Measurements from ENCODE around the gene RAD51B.
"Not testable (repeated sequence)": the region's sequence is repeated elsewhere in the genome, so short reads cannot be mapped to it uniquely, and the experiment has no call there.

The RAD51B gene

DNA sequence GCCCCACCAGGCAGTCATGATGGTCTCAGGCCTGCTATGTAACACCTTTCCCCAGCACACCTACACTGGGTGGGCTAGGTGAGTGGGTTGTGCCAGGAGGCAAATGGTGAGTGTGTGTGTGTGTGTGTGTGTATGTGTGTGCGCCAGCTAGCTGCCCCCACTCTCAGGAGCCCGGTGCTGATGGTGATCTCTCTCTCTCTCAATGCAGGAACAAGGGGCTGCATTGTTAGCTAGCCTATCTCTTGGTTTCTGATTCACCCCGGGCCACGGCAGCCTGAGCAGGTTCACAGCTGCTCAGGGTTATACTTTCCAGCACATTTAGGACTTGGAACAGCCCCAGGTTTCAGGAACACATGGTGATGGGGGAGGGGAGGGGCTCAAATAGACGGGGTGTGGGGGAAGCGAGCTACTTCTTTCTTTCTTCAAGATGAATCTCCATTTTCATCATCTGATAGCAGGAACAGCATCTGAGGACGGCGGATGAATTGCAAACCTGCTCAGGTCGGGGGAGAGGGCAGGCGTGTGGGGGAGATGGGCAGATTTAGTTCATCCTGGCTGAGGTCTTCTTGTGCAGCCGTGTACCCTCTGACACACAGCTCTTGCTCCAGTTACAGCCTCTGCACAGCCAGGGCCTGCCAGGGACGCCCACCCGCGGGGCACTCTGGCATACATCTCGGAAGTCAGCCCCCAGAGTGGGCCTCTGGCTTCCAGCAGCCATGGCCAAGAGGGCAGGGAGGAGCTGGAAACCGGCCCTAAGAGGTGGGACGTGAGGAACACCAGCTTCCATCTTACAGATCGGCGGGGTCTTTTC lies 835.6 kb downstream of the RAD51B start:
- no peak for DNase-seq

DNA sequence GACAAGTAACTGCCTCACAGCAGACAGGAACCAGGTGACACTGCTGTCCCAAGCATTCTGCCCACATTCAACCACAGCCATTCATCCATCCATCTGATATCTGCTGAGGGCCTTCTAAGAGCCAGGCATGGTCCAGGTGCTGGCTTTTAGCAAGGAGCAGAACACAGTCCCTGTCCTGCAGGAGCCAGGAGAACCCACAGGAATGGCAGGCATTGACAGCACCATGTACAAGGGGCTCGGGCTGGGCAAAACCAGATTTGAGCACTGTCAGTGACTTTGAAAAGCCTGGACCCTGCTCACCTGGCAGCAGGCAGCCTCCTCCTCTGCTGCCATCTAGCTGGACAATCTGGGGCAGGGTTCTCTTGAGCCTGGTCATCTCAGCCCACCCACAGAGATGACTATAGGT lies 836.3 kb downstream of the RAD51B start:
- DNase-seq, result no peak

DNA sequence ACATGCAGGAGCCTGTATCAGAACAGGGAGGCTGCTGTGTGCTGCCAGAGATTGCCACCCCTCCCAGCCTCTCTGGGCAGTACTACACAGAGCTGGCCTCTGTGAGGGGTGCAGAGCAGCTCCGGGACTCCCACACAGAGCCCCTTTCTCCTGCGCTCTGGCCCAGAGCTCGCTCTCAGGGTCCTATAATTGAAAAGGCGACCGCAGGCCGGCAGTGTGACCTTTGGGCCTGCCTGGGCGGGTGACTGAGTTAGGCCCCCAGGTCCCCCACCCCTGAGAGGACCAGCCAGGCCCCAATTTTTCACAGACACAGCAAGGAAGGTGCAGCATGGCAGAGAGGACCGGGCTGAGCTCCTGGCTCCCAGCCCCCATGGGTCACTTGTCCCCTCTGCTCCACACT lies 836.9 kb downstream of the RAD51B start:
- DNase-seq, result no peak

DNA sequence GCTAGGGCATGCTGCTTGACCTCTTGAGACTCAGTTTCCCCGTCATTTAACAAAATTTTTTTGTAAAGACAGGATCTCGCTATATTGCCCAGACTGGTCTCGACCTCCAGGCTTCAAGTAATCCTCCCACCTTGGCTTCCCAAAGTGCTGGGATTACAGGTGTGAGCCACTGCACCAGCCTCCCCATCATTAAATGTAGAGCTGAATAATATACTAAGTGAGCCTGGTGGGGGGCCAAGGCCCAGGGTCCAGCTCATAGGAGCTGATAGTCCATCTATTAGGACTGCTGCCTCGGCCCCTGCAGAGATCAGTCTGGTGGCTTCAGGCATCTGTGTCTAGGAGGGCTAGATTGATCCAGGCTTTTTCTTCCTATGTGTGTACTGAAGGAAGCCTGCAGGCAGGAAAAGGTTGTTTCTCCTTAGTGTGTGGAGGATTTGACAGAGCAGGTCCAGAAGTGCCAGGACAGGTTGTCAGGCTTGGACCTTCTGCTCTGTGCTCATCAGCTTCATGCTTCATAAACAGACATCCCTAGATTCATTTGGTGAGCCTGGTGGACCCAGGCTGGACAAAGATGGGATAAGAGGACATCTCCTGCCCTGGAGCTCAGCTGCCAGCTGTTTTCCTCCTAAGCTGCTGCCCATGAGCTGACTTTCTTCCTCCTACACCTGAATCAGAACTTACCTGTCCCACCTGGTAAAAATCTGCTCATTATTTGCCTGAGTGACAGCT lies 837.9 kb downstream of the RAD51B start:
- DNase-seq, result no peak

DNA sequence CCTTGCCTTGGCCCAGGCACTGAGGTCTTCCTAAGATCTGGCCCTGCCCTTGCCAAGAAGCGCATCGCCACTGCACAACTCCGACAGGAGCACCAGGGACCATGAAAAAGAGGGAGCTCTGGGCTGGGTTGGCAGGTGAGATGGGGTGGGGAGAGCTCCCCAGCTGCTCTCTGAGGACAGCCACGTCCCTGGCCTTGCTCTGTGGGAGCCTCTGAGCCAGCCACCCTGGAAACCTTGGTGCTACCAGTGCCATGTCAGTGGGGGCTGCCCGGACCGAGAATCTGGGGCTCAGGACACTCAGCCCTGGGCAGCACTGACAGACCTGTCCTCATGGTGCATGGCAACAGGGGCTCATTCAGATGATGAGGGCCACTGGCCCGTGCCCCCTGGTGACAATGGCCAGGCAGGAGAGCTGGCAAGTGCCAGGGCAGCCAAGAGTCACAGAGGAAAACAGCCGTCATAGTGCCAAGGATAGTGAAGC lies 838.5 kb downstream of the RAD51B start:
- DNase-seq, result no peak

DNA sequence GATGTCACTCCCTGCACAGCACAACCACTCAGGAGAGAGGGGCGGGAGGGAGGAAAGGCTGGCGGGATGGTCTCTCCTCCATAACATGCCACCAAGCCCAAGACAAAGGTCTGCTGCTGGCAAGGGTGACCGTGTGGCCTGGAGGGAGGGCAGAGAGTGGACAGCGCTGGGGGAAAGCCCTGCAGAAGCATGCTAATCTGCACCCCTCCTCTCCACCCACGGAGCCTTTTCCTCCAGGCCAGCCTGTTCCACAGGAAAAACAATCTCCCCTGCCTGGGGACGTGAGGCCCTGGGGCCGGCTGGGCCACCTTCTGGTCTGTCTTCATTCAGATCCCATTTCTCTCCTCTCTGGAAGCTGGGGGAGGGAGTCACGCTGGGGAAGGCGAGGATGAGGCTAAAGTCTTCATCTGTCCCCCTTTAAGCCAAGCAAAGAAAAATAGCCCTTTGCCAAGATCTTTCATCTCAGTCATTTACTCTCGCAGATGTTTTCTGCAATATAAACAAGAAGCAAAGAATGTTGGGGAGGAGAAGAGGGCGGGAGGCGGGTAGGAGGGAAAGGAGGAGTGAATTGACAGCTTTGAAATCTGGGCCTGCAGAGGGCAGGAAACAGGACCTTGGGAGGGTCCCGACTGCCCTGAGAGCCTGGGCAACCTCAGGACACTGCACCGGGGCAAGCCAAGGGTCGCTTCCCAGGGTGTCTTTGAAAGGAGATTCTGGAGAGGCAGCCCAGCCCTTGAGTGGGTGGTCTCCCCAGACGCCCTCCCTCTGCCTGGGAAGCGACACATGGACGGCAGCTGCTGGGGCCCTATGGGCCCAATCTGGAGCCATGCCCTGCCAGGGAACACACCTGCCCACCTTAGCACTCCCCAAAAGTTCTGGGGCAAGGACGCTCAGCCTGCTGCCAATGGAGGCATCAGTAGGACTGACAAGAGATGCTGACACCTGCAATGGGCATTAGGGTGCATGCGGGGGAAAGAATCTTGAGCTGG lies 839.7 kb downstream of the RAD51B start:
- no peak for DNase-seq

DNA sequence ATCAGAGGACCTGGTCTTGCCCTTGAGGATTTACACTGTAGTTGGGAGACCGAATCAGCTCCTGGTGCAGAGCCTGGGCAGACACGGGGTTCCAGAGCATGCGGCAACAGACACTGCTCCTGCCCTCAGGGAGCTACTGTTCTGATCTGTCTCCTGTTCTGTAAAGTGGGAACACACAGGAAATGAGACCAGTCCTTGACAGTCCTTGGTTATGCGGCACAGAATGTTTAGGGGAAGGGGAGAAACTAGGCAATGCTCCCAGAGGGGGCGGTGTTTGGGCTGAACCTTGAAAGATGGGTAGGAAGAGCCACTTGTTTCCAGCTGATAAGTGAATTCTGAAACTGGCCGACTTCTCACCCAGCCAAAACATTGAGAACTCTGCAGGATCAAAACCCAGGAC lies 840.9 kb downstream of the RAD51B start:
- no peak for DNase-seq

DNA sequence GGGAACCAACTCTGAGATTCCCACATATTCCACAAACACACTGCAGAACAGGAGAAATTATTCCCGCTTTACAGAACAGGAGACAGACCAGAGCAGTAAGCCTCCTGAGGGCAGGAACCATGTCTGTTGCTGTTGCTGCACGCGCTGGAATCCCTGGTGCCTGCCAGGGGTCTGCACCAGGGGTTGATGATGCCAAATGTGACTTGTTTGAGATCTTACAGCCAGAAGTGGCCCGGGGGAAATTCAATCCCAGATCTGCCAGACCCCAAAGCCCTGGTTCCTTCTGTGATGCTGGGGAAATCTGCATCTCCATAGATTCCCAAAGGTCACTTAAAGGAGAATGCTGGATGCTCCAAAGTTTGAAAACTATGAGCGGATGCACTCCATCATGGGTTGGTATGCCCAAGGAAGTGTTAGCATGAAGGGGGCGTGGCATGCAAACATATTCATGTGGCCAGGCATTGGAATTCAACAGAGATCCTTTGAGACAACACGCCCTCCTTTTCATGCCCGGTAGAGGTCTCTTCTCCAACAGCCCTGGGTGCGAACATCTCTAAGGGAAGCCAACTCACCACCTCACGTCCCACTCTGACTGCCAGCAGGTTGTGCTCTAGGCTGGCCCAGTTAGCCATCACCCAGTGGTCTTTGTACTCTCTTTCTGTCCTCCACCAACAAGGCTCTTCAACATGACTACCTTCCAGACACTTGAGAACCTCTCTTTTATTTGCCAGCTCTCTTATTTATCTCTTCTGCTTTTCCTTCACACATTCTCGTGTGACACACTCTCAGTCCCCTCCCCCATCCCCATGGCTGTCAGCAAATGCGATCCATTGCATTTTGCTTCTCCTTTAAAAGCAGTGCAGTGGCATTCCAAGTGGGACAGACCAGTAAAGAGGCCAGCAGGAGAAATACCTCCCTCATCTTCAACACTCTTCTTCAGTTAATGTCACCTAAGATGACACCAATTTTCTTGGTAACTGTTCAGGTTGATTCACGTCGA lies 841.9 kb downstream of the RAD51B start:
- DNase-seq, result no peak

DNA sequence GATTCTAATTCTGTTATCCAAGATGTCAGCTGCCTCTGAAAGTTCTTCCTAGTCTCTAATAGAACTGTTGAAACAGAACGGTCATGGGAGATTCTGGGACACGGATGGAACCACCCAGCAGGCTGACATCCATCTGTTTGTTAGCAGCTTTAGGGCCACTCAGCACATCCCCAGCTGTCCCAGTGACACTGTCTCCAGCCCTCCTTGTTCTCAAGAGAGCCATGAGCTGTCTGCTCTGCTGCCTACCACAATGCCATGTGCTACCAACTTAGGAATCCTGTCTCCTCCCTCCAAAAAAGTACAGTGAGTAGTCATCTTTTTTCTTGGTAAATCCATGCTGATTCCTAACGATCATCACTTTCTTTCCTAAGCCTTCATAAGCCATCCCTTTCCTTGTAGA lies 842.8 kb downstream of the RAD51B start:
- DNase-seq, result no peak

DNA sequence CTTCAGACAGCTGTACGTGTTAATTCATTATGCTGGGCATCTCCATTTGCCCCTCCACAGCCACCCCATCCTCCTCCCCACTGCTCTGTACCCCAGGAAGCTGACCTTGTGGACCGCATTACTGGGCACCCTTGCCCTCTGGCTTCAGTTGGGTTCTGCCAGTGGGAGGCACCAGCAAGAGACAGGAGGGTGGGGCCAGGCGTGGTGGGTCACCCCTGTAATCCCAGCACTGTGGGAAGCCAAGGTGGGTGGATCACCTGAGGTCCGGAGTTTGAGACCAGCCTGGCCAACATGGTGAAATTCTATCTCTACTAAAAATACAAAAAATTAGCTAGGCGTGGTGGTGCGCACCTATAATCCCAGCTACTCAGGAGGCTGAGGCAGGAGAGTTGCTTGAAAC lies 843.2 kb downstream of the RAD51B start:
- not testable (repeated sequence) for DNase-seq

DNA sequence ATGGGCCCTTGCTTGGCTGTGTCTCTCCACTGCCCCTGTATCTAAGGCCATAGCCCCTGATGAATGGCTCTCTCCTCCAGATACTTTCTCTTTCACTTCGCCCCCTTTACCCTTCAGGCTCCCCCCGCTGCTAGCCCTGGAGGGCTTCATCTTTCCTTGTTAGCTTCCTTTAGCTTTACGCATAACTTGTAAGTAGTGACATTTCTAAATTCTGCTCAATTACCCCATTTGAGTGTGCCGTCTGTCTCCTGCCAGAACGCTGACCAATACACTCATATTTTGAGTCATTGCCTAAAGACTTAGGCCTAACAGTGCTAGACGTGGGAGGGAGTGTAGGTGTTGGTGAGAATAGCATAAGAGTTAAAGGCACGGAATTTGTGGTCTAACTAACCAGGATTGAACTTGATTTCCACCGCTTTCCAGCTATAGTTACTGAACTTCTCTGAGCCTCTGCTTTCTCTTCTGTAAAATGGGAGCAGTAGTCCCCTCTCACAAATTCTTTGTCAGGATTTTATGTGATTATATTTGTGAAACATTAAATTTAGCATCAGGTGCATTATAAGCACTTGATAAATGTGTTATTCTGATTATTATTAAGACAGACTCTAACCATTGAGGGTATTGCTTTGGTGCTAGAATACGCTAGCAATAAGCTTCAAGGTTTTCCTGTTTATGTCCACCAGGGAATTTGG lies 844.0 kb downstream of the RAD51B start:
- peak; percentile 44 for DNase-seq

DNA sequence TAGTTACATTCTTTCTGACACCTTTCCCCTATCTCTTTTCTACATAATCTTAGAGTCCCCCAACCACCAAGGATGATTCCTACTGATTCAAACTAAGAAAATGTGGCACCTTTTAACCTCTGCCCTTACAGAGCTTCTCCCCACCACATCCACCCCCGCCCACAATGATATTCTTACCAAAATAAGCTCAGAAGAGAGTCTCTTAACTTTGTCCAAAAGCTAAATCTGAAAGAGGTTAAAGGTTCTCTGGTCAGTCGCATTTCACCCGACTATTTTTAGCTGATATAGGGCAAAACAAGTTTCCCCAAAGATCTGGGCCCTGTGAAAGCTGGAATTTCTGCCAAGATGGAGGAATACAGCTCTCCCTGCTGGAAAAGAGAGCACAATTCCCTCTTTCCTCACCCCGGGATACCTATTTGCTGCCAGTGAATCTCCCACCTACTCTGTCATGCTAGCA lies 844.7 kb downstream of the RAD51B start:
- DNase-seq, result peak; percentile 35

DNA sequence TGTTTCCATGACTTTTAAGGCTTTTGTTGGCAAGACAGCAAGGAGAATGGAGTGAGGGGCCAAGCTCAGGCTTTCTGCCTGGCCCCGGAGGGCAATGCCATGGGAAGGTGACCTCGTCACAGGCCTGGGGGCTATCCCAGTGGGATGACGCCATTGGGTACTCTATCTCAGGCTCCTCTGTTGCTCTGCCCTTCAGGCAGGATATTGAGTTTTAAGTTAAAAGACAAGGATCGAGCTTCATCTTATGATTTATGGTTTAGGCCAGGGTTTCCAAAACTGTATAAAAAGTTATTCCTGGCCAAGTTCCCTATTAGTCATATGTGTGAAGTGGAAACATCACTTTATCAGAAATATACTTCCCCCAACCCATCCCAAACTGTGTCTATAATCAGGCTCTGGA lies 845.6 kb downstream of the RAD51B start:
- no peak for DNase-seq

DNA sequence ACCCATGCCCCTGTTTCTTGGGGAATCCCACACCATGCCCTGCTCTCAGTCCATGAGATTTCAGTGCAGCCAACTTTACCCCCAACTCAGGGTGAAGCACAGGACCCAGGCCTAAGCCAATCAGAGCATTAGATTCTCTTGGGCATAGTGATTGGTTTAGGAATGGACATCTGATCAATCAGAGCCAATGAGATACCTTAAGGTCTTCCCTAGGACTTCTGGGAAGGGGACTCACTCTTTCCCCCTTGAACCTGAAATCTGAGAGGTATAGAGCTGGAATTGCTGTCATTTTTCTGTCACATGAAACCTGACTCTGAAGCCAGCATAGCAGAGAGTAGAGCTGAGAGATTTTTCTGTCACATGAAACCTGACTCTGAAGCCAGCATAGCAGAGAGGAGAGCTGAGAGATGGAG lies 846.2 kb downstream of the RAD51B start:
- no peak for DNase-seq

DNA sequence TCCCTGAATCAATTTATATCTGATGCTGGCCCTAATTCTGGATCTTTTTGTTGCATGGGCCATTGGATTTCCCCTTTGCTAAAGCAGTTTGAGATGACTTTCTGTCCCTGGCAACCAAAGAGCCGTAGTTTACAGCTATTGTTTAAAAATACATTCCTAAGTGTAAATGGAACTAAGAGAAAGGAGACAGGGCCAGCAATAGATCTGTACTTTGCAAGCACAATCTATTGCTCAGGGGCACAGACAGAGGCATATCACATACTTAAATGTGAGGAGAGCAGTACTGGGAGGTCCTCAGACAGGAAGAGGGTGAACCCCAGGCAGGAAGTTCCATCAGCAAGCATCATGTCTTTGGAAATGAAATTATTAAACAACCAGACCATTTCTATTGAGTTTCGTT lies 846.7 kb downstream of the RAD51B start:
- no peak for DNase-seq

DNA sequence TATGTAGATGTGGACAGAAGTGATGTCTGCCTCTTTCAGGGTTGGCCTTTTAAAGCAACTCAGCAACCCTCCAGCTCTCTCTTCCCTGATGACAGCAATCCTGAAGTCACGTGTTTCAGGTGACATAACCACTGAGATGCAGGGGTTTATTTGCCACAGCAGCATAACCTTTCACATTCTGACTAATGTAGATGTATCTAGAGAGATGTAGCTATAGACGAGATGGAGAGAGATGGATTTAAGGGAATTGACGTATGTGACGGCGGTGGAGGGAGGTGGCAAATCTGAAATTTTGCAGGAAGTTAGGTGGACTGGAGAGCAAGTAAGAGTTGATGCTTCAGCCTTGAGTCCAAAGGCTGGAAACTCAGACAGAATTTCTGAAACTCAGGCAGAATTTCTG lies 847.3 kb downstream of the RAD51B start:
- DNase-seq, result no peak

DNA sequence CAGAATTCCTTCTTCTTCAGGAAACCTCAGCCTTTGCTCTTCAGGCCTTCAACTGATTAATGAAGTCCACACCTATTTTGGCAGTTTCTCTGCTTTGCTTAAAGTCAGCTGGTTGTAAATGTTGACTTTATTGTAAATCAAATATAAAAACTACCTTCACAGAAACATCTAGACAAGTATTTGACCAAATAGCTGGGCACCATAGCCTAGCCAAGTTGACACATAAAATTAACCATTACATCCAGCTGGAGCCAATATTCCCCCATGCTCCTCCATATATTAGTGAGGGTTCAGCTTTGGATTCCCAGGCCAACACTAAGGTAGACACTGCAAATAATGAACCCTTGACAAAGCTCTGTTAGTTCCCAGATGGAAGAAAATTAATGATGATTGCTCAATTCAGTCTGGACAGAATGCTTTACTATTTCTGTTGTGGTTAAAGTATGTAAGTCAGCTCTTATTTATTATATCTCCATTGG lies 847.8 kb downstream of the RAD51B start:
- no peak for DNase-seq

DNA sequence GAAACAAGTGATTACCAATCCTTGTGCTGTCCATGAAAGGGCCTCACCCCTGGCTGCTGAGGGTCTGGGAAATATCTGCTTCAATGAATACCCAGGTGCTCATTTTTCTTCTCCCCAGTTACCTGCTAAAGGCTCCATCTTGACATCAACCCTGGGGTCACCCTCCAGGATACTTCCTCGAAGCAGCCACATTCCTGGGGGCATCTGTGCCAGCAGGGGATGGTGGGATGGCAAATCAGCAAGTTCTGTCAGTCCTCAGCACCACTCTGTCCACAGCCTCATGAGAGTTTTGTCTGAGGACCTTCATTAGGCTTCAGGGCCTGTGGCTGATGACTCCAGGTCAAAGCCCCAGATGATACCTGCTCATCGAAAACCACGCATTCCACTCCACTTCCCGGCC lies 848.4 kb downstream of the RAD51B start:
- no peak for DNase-seq

DNA sequence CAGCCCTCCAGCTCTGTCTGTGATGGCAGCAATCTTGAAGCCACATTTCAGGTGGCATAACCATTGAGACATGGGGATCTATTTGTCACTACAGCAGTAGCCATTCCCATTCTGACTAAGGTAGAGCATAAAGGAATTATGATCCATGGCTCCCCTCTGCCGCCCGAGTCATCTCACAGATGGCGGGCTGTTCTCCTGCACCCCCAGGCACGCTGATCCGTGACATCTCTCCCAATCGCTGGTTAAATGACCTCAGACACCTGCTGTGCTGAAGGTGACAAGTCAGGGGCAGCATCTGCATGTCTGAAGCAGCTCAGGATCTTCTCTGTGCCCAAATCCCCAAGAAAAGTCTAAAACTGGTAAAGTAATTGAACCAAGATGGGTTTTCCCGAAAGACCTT lies 849.0 kb downstream of the RAD51B start:
- no peak for DNase-seq

DNA sequence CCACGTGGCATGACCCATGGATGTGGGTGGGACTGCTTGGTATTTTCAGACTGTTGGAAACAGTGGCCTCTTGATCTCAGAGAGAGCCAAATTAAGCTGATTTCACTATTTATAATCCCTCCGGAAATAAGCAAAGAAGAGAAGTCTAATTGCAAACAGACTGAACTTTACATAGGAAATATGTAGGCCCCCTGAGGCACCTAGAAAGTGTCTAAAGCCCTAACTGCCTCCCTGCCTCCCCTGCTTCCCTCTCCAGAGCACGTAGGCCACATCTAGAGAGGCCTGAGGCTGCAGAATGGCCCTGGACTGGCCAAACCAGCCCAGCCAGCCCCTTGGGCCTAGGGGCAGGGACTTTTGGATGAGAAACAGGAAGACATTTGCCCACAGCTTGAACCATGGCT lies 849.5 kb downstream of the RAD51B start:
- DNase-seq, result no peak
